HG02884 (cell line): Measurements from ENCODE around the gene LMX1B.

Experiments
- ATAC-seq: cut with Tn5 transposase; IDR thresholded peaks from one replicate; pipeline ENCODE4 v1.9.1; 2021; ENCODE audit warnings: mild to moderate bottlenecking, moderate library complexity; ENCODE audit not compliant: unreplicated experiment

Gene LMX1B

GRCh38 chr9:126734877-126735276 lies 121.1 kb downstream of the LMX1B start:
- ATAC-seq: no peak

- no peak for ATAC-seq
Observed at GRCh38 chr9:126735482-126735881, 121.8 kb downstream of the LMX1B start.

GRCh38 chr9:126738553-126738952 lies 124.8 kb downstream of the LMX1B start:
- no peak for ATAC-seq

GRCh38 chr9:126743041-126743440 lies 129.3 kb downstream of the LMX1B start:
- ATAC-seq: no peak

GRCh38 chr9:126745574-126746411 lies 132.1 kb downstream of the LMX1B start:
- no peak for ATAC-seq
